Activated CD8-positive, alpha-beta T cell treated with anti-CD3 and anti-CD28 coated beads for 36 hours (primary cell): ENCODE results near the gene HES2. TPM values are rescaled to one million over a fixed set of nuclear protein-coding genes. Genes with fewer than 3 reads are reported as not detected.
"Not testable (repeated sequence)": the region's sequence is repeated elsewhere in the genome, so short reads cannot be mapped to it uniquely, and the experiment has no call there.

Experiments
- ATAC-seq: fragments of 200-7000 bp; cut with Tn5 transposase; one replicate; pipeline ENCODE4 v1.10.0; 2021; ENCODE audit warnings: mild to moderate bottlenecking, moderate library complexity
- CTCF ChIA-PET: fragments of 350-600 bp; sonication (Branson Sonifier 250); formaldehyde crosslinking; loops from one replicate; lab custom pipeline; 2021; ENCODE audit warnings: antibody characterized with exemption; lab: Charles Lee
- POLR2A ChIA-PET: fragments of 350-600 bp; sonication (Branson Sonifier 250); formaldehyde crosslinking; loops from one replicate; lab custom pipeline; 2021; ENCODE audit warnings: antibody characterized with exemption; lab: Charles Lee
- DNase-seq: peaks from one replicate; pipeline ENCODE4 v3.0.0-alpha.2; 2020
- H3K27ac Mint-ChIP-seq: one replicate; pipeline ENCODE4 v1.8.0; 2021; ENCODE audit warnings: mild to moderate bottlenecking, mixed read lengths
- H3K27me3 Mint-ChIP-seq: one replicate; pipeline ENCODE4 v1.8.0; 2021; ENCODE audit warnings: mixed read lengths
- H3K36me3 Mint-ChIP-seq: one replicate; pipeline ENCODE4 v1.8.0; 2021; ENCODE audit warnings: low read depth, mixed read lengths
- H3K4me1 Mint-ChIP-seq: one replicate; pipeline ENCODE4 v1.8.0; 2021; ENCODE audit warnings: low read depth, mixed read lengths
- H3K4me3 Mint-ChIP-seq: one replicate; pipeline ENCODE4 v1.8.0; 2021; ENCODE audit warnings: mild to moderate bottlenecking, moderate library complexity, mixed read lengths
- H3K9me3 Mint-ChIP-seq: one replicate; pipeline ENCODE4 v1.8.0; 2021; ENCODE audit warnings: mixed read lengths
- CTCF ChIP-seq: fragments of 200-600 bp; IDR thresholded peaks from one replicate; pipeline ENCODE4 v1.8.0; 2022; ENCODE audit warnings: antibody characterized with exemption, mild to moderate bottlenecking
- intact Hi-C: fragments of 100-400 bp; cut with micrococcal nuclease; formaldehyde crosslinking; loops from one replicate; pipeline ENCODE4 v1.10.0; 2022
- total RNA-seq, 2 experiments: library from RNA; stranded (reverse); gene quantifications; one replicate each; pipeline ENCODE4 v1.2.3, GENCODE V29; 2021

HES2 gene
- total RNA-seq, 2 experiments from 2014 or later: 0.29 TPM; not detected in 1

GRCh38 chr1:6454856-6455751, 35.4 kb upstream of the HES2 start:
- CTCF ChIA-PET: interaction anchor here (0.9 to 2.8 kb wide), 14 partner anchors 8 to 216 kb away, joined by 3 to 12 read pairs (median 4); no protein-coding TSS in a partner anchor
- peak; percentile 41 for TF ChIP-seq CTCF
- POLR2A ChIA-PET: interaction anchor here (0.7 to 1.5 kb wide), 2 partner anchors 10 to 36 kb away, joined by 3 to 4 read pairs; partner anchors contain the start of gene PLEKHG5
- ATAC-seq: peak; percentile 50
- intact Hi-C loops: no loop called here
- peaks cover 18% of the 10 kb centered on the region for H3K4me1 Mint-ChIP-seq
- H3K9me3 Mint-ChIP-seq: no peaks in the 10 kb centered on the region
- no peak overlapping the region for H3K4me3 Mint-ChIP-seq
- peak; percentile 39 for DNase-seq
- H3K36me3 Mint-ChIP-seq: no peaks in the 10 kb centered on the region
- peaks cover 46% of the 10 kb centered on the region for H3K27me3 Mint-ChIP-seq
- no peak overlapping the region for H3K27ac Mint-ChIP-seq

GRCh38 chr1:6453895-6454855, 34.5 kb upstream of the HES2 start:
- not testable (repeated sequence) for H3K4me3 Mint-ChIP-seq, H3K36me3 Mint-ChIP-seq

GRCh38 chr1:6450943-6451373, 31.2 kb upstream of the HES2 start:
- ATAC-seq (no peak), DNase-seq (no peak)
- H3K36me3 Mint-ChIP-seq: no peaks in the 10 kb centered on the region
- CTCF ChIA-PET: interaction anchor here (1.1 to 5.6 kb wide), 3 partner anchors 9 to 46 kb away, joined by 3 to 33 read pairs (median 3); no protein-coding TSS in a partner anchor
- H3K4me1 Mint-ChIP-seq: peaks cover 28% of the 10 kb centered on the region
- no peak for TF ChIP-seq CTCF
- H3K27ac Mint-ChIP-seq: no peak overlapping the region
- POLR2A ChIA-PET: interaction anchor here (1.1 kb wide), 1 partner anchor 18 kb away, joined by 3 read pairs; no protein-coding TSS in a partner anchor
- H3K27me3 Mint-ChIP-seq: peaks cover 62% of the 10 kb centered on the region
- no peaks in the 10 kb centered on the region for H3K9me3 Mint-ChIP-seq
- intact Hi-C loops: no loop called here
- no peak overlapping the region for H3K4me3 Mint-ChIP-seq

More at GRCh38 chr1:6453895-6454855, 34.5 kb upstream of the HES2 start:
- ATAC-seq (peak; percentile 35), DNase-seq (peak; percentile 30)
- ChIA-PET CTCF (interaction anchor here (0.8 to 2.8 kb wide), 15 partner anchors 8 to 215 kb away, joined by 3 to 12 read pairs (median 4); no protein-coding TSS in a partner anchor), POLR2A (interaction anchor here (0.7 to 1.5 kb wide), 2 partner anchors 11 to 37 kb away, joined by 3 to 4 read pairs; partner anchors contain the start of gene PLEKHG5)
- Mint-ChIP-seq H3K27me3 (peaks cover 53% of the 10 kb centered on the region), H3K4me1 (peaks cover 19% of the 10 kb centered on the region)
- intact Hi-C loops, H3K9me3 Mint-ChIP-seq, H3K27ac Mint-ChIP-seq: not testable (repeated sequence)

GRCh38 chr1:6450486-6450885, 30.8 kb upstream of the HES2 start:
- H3K27ac Mint-ChIP-seq, DNase-seq, intact Hi-C loops, H3K36me3 Mint-ChIP-seq, ATAC-seq, H3K4me3 Mint-ChIP-seq, POLR2A ChIA-PET, H3K9me3 Mint-ChIP-seq: not testable (repeated sequence)
- Mint-ChIP-seq H3K27me3 (peaks cover 62% of the 10 kb centered on the region), H3K4me1 (peaks cover 26% of the 10 kb centered on the region)
- CTCF ChIA-PET: interaction anchor here (1.1 to 5.6 kb wide), 3 partner anchors 9 to 45 kb away, joined by 3 to 33 read pairs (median 20); no protein-coding TSS in a partner anchor

- ChIA-PET CTCF (interaction anchor here (1.3 to 5.6 kb wide), 4 partner anchors 9 to 28 kb away, joined by 4 to 33 read pairs (median 26); no protein-coding TSS in a partner anchor), POLR2A (interaction anchor here (0.8 kb wide), 1 partner anchor 12 kb away, joined by 5 read pairs; no protein-coding TSS in a partner anchor)
- Mint-ChIP-seq H3K4me3 (no peak overlapping the region), H3K27ac (no peak overlapping the region), H3K9me3 (no peaks in the 10 kb centered on the region), H3K27me3 (peaks cover 63% of the 10 kb centered on the region), H3K36me3 (no peaks in the 10 kb centered on the region), H3K4me1 (peaks cover 26% of the 10 kb centered on the region)
- DNase-seq: no peak
- TF ChIP-seq CTCF: no peak
- intact Hi-C loops: no loop called here
- ATAC-seq: no peak
Measured at GRCh38 chr1:6450005-6450450, 30.3 kb upstream of the HES2 start.
